ENCODE measurements around the gene MAGED1. TPM values are rescaled to one million over a fixed set of nuclear protein-coding genes. Genes with fewer than 3 reads are reported as not detected.

MAGED1 gene
- total and polyA plus RNA-seq, 3 donors from 2014 or later, result 177 to 338 (median 231) TPM

DNA sequence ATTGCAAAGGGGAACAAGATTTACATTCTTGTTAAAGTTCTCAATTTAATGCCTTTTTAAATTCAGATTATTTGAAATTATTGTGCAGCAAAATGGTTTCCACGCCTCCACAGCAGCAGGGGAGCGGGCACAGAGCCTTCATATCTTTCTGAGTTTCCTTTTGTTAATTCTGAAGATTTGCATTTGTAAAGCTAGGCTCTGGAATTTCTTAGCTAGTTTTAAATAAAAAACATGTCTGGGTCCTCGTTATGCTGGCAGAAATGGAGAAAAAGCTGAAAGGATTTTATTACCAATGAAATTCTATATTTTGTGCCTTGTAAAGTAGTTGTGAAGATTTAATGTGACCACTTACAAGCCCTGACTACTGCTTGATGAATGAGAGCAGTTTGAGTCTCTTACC is 40.8 kb upstream of the MAGED1 start:
- peak overlapping the region in 1 of 2 donors; percentile 31 for H3K27ac ChIP-seq
- H3K9me3 ChIP-seq, result no peaks in the 10 kb centered on the region
- DNase-seq, result no peak
- no peaks in the 10 kb centered on the region for H3K36me3 ChIP-seq (ENCODE audit: low read depth, missing control alignments)
- 74 to 83% methylated on average over 3 of the region's 3 CpGs for WGBS, 2 donors
- H3K27me3 ChIP-seq, result no peaks in the 10 kb centered on the region
- H3K4me3 ChIP-seq, result no peak overlapping the region
- no peak for TF ChIP-seq POLR2A (IDR thresholded peaks at IDR 0.05)
- TF ChIP-seq, protein P1, sequence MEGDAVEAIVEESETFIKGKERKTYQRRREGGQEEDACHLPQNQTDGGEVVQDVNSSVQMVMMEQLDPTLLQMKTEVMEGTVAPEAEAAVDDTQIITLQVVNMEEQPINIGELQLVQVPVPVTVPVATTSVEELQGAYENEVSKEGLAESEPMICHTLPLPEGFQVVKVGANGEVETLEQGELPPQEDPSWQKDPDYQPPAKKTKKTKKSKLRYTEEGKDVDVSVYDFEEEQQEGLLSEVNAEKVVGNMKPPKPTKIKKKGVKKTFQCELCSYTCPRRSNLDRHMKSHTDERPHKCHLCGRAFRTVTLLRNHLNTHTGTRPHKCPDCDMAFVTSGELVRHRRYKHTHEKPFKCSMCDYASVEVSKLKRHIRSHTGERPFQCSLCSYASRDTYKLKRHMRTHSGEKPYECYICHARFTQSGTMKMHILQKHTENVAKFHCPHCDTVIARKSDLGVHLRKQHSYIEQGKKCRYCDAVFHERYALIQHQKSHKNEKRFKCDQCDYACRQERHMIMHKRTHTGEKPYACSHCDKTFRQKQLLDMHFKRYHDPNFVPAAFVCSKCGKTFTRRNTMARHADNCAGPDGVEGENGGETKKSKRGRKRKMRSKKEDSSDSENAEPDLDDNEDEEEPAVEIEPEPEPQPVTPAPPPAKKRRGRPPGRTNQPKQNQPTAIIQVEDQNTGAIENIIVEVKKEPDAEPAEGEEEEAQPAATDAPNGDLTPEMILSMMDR (IDR thresholded peaks at IDR 0.05), result no peak
- no peaks in the 10 kb centered on the region for H3K4me1 ChIP-seq
- intact Hi-C loops (cut with DNase I; ENCODE audit: low total_unique reads), result no loop called here

DNA sequence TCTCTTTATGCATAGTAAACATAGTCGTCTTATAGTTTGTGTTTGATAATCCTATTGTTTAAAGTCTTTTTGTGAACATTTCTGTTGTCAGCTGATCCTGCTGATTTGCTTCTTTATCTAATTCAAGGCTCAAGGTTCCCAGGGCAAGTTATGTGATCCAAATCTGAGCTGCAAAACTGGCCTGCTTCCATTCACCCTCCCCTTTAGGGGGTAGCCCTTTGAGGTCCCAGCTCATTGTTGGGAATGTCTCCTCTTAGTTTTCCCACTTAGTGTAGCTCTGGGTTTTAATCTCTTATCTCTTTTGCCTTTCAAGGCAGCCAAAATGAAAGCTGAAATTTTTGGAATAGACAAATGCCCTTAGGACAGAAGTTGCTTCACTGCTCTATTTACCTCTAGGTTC is 40.2 kb upstream of the MAGED1 start:
- Histone ChIP-seq H3K4me3 (no peak overlapping the region), H3K27ac (peak overlapping the region; percentile 3 to 31), H3K27me3 (no peaks in the 10 kb centered on the region), H3K36me3 (ENCODE audit: low read depth, missing control alignments) (no peaks in the 10 kb centered on the region), H3K9me3 (no peaks in the 10 kb centered on the region), H3K4me1 (no peaks in the 10 kb centered on the region)
- WGBS, 2 donors, result 32 to 60% methylated on average over 1 of the region's 1 CpG
- intact Hi-C loops (cut with DNase I; ENCODE audit: low total_unique reads), result no loop called here
- TF ChIP-seq, protein P1 (IDR thresholded peaks at IDR 0.05), result no peak
- TF ChIP-seq POLR2A (IDR thresholded peaks at IDR 0.05), result no peak
- no peak for DNase-seq

DNA sequence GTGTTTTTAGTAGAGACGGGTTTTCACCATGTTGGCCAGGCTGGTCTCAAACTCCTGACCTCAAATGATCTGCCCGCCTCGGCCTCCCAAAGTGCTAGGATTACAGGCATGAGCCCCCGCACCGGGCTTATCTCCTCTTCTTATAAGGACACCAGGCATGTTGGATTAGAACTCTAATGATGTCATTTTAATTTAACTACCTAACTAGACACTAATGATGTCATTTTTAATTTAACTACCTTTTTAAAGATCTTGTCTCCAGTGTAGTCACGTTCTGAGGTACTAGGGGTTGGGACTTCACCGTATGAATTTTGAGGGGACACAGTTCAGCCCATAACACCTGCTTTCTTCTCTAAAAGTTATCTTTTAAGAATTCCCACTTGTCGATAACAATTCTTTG is 37.7 kb upstream of the MAGED1 start:
- Histone ChIP-seq H3K27me3 (no peaks in the 10 kb centered on the region), H3K9me3 (no peaks in the 10 kb centered on the region), H3K4me3 (no peak overlapping the region), H3K36me3 (ENCODE audit: low read depth, missing control alignments) (no peaks in the 10 kb centered on the region), H3K4me1 (no peaks in the 10 kb centered on the region), H3K27ac (no peak overlapping the region)
- no peak for TF ChIP-seq POLR2A (IDR thresholded peaks at IDR 0.05)
- TF ChIP-seq, protein P1 (IDR thresholded peaks at IDR 0.05), result no peak
- 91 to 96% methylated on average over 7 to 8 of the region's 8 CpGs for WGBS, 2 donors
- intact Hi-C loops (cut with DNase I; ENCODE audit: low total_unique reads), result no loop called here
- DNase-seq, result no peak

DNA sequence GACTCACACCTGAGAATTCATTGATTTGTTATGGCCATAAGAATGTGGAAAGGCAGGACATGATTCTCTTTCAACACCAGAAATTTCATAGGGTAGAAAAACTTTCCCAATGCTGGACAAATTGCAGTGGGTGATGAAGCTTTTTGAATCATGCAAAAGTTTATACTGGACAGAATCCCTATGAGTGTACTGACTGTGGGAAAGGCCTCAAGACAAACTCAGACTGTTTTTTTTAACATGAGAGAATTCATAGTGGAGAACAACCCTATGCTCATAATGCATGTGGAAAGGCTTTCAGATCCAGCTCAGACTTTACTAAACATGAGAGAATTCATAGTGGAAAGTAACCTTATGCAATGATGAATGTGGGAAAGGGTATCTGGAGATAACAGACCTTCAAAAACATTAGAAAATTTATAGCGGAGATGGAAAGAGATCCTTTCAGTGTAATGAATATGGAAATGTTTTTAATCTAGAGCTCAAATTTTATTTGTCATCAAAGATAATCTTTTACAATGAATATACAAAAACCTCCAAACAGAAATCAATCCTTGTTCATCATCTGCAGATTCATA is 36.2 kb upstream of the MAGED1 start:
- no peak overlapping the region for H3K4me3 ChIP-seq
- DNase-seq, result no peak
- TF ChIP-seq, protein P1 (IDR thresholded peaks at IDR 0.05), result no peak
- TF ChIP-seq POLR2A (IDR thresholded peaks at IDR 0.05), result no peak
- no peaks in the 10 kb centered on the region for H3K36me3 ChIP-seq (ENCODE audit: low read depth, missing control alignments)
- intact Hi-C loops (cut with DNase I; ENCODE audit: low total_unique reads), result no loop called here
- no peak overlapping the region for H3K27ac ChIP-seq
- H3K9me3 ChIP-seq, result no peaks in the 10 kb centered on the region
- WGBS, 2 donors, result 95 to 96% methylated on average over 1 of the region's 1 CpG
- H3K4me1 ChIP-seq, result no peaks in the 10 kb centered on the region
- no peaks in the 10 kb centered on the region for H3K27me3 ChIP-seq

DNA sequence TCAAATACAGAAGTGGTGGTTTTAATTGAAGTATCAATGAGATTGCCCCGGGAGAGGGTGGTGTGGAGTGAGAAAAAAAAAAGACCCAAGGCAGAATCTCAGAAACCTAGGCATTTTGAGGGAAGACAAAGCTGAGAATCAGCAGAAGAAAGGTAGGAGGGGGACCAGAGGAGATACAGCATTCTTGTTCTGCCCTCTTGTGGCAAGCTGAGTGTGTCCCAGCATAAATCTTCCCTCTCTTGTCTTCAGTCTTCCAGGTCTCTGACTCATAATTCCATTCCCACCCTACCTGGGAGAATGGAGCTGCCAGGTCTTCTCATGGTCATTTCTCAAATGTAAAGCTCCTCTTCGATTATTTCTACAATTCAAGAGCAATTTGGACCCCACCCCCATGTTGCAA is 32.7 kb upstream of the MAGED1 start:
- Histone ChIP-seq H3K4me3 (no peak overlapping the region), H3K27ac (no peak overlapping the region), H3K9me3 (no peaks in the 10 kb centered on the region), H3K27me3 (no peaks in the 10 kb centered on the region), H3K4me1 (no peaks in the 10 kb centered on the region), H3K36me3 (ENCODE audit: low read depth, missing control alignments) (no peaks in the 10 kb centered on the region)
- intact Hi-C loops (cut with DNase I; ENCODE audit: low total_unique reads), result no loop called here
- no peak for TF ChIP-seq POLR2A (IDR thresholded peaks at IDR 0.05)
- TF ChIP-seq, protein P1 (IDR thresholded peaks at IDR 0.05), result peak in 1 of 3 experiments; percentile 16
- DNase-seq, result peak; percentile 28
- 26 to 28% methylated on average over 2 of the region's 2 CpGs for WGBS, 2 donors
